COLO829 (cell line): ENCODE data around the gene DIAPH2.
"Not testable (repeated sequence)": the region's sequence is repeated elsewhere in the genome, so short reads cannot be mapped to it uniquely, and the experiment has no call there.

Experiments
- DNase-seq: peaks from one replicate; pipeline ENCODE4 v3.0.0; 2012; ENCODE audit warnings: low spot score

DIAPH2 gene

DNA sequence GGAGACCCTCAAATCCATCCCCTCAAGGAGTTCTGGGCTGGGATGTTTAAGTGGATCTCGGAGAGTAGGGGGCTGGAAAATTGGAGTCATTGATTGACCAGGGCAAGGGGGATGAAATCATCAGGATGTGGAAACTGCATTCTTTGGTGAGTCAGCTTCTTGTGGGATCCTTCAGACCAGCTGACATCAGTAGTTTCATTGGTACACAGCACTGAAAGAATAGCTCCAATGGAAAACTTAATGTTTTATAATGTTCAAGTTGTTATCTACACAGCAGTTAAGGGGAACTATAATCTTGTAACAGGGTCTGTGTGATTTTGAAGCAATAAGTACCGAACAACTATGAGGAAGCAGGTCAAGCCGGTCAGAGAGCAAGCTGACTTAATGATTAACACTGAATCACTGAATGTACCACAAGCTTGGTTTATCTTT is 705.1 kb downstream of the DIAPH2 start:
- no peak for DNase-seq

DNA sequence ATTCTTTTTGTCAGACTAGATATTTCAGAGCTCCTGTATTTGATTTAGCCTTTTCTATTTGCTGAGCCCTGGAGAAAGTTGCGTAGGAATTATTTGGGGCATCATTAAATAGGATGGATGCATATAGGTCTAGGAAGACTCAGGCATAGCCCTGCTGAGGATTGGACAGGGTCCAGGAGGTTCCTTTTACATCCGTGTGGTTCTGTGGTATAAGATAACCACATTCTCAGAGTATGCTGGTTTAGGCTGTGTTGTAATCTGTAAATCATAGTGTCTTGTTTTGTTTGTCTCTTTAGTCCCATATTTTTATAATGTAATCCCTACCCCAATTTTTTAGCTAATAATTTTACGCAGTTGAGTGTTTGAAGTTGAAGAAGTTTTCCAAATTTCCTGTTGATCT is 712.7 kb downstream of the DIAPH2 start:
- no peak for DNase-seq

DNA sequence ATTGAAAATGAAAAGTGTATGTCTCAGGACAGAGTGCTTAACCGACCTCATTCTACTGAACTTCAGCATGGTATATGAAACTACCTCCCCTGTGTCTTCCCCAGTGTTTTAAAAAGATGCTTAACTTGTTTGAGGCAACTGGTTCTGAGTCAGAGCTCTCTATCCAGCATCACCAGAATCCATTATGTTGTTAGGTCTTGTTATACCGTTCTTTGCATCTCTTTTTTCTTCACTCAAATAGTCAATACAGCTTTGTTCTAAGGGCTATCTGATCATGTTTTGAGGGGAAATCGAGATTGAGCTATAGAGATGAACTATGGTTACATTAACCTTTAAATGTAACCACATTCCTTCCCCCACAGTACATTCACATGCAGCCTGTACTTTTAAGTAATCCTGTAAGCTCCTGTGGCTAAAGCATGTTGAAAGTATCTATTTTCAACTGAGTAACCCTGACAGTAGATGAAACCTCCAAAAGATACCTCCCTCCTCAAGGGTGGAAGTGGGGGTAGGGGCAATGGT is 713.4 kb downstream of the DIAPH2 start:
- DNase-seq, result no peak

GRCh38 chrX:97399400-97399799 is 714.8 kb downstream of the DIAPH2 start:
- no peak for DNase-seq

DNA sequence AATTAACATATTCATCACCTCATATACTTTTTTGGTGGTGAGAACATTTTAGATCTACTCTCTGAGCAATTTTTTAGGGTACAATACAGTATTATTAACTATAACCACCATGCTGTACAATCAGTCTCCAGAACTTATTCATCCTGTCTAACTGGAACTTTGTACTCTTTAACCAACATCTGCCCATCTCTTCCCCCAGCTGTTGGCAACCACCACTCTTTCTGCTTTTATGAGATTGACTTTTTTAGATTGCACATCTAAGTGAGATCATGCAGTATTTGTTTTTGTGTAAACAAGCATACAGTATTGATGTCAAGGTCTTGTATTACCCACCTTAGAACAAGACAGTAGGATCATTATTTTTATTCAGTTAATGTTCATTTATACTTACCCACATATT is 715.9 kb downstream of the DIAPH2 start:
- DNase-seq, result no peak

DNA sequence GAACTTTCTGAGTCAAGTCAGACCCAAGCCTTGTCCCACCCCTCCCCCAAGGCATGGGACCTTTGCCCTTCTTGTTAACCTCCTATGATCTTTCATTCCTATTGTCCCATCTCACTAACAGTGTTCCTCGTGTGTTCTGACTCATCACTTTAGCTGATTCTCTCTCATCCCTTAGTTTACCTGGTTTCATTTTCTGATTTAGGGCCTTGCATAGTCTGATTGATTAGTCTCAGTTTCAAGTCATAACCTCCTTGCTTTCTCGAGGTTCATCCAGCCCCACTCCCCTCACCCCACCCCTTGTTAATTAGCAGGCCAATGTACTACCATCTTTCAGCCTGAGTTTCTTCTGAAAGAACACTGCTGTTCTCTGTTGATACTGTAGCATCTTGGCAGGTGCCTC is 716.5 kb downstream of the DIAPH2 start:
- DNase-seq, result no peak

DNA sequence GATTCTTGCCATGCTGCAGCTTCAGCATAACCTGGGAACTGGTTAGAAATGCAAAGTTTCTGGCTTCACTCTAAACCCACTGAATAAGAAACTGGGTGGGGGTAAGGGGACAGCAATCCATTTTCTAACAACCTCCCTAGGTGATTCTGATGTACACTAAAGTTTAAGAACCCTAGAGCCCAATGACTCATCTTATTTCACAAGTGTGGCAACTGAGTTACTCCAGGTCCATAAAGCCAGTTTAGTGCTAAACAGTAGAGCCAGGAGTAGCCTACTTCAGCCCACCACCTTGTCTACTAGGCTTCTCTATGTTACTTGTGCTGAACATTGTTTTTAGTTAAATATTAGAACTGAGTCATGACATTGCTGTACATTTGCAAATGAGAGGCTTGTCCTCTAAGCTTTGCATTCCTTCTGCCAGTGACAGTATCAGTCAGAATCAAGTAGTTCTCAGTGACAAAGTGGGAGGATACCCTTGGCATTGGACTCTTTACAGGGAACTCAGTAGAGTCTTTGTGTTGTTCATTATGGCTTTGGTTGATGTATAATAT is 717.0 kb downstream of the DIAPH2 start:
- no peak for DNase-seq

DNA sequence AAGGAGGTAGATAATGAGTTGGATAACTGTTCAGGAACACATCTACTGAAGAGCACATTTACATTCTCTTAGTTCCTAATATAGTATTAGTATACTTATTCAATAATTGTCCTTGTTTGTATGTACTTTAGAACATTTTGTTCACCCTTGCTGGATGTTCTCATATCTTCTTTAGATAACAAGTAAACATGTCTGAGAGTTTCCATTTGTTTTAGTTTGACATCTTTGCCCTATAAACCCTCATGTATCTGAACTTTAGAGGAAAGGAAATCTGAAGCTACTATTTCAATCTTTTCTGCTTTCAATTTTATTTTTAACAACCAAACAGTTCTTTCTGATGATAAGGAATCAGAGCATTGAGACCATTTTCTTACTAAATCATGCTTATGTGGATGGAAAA is 717.7 kb downstream of the DIAPH2 start:
- DNase-seq, result no peak

DNA sequence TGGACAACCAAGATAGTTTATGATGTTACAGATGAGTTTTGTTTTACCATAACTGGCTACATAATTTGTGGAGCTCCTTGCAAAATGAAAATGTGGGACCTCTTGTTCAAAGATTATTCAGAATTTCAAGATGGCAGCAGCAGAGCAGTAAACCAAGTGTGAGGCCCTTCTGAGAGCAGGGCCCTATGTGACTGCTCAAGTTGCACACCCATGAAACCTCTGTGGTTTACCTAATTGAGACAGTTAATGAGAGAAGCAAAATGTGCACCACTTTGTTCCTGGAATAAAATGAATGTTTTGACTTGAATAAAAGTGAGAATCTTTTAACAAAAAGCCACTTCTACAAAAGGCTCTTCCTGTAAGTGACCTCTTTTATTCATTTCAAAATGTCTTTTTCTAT is 718.3 kb downstream of the DIAPH2 start:
- DNase-seq, result no peak

GRCh38 chrX:97405031-97405660 is 720.5 kb downstream of the DIAPH2 start:
- DNase-seq, result no peak

DNA sequence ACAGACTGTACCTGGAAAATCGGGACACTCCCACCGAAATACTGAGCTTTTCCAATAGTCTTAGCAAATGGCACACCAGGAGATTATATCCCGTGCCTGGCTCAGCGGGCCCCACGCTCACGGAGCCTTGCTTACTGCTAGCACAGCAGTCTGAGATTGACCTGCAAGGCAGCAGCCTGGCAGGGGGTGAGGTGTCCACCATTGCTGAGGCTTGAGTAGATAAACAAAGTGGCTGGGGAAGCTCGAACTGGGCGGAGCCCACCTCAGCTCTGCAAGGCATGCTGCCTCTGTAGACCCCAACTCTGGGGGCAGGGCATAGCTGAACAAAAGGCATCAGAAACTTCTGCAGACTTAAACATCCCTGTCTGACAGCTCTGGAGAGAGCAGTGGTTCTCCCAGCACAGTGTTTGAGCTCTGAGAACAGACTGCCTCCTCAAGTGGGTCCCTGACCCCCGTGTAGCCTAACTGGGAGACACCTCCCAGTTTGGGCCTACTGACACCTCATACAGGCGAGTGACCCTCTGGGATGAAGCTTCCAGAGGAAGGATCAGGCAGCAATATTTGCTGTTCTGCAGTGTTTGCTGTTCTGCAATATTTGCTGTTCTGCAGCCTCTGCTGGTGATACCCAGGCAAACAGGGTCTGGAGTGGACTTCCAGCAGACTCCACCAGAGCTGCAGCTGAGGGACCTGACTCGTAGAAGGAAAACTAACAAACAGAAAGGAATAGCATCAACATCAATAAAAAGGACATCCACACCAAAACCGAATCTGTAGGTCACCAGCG is 725.2 kb downstream of the DIAPH2 start:
- not testable (repeated sequence) for DNase-seq

DNA sequence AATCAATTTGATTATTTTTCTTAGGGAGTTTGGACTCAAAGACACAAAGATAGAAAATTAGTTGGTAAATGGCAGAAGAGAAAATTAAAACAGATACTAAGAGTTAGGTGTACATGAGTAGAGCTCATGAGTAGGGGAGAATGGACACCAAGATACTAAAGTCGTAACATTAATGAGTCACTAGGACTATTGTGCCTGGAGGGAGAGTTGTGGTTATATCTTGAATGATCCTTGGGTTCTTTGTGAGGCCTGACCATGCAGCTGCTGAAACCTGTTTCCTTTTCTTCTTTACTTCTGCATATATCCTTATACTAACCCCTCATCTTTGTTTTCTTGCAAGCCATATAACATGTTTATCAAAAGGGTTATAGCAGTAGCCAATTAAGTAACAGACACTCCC is 731.8 kb downstream of the DIAPH2 start:
- no peak for DNase-seq

DNA sequence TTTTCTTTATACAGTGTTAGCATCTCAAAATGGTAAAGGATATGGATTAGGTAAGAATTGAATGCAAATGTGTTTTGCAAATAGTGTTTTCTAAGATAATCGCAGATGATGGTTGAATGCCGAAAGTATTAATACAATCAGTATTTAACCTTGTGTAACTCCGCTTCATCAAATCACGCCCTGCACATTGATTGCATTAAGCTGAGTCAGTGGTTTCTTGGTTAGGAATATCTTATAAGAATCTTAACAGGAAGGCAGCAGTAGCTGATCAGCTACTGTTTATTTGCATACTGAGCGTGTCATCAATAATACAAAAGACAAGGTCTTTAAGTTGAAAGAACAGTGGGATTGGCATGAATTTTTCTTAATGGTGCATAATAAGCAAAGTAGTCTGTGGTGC is 744.5 kb downstream of the DIAPH2 start:
- no peak for DNase-seq

GRCh38 chrX:97431281-97431680 is 746.6 kb downstream of the DIAPH2 start:
- no peak for DNase-seq

DNA sequence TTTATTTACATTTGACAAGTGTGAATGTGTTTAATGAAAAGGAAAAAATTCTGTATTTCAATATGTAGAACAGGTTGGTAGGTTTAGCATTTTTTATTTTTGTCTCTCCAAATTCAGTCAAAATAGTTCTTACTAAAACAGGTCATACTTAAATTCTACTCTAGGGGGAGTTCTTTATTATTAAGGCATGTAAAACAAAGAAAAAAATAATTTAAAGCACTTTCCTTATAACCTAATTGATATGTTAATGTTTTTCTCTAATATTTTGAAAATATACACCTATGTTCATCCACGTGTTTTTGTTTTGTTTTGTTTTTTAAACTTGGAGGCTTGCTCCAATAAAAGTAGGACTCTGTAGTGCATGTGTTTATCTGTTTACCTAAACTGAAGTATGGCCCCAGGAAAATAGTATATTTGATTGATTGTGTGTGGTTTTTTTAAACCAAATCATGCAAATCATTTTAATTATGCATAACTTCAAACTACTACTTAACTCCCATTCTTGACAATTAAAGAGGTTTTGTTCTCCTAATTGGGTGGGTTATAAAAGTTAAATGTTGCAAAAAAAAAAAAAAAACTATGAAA is 761.7 kb downstream of the DIAPH2 start:
- no peak for DNase-seq

GRCh38 chrX:97447306-97447705 is 762.7 kb downstream of the DIAPH2 start:
- DNase-seq, result no peak

GRCh38 chrX:97452283-97452682 is 767.6 kb downstream of the DIAPH2 start:
- DNase-seq, result no peak

GRCh38 chrX:97461763-97462162 is 777.1 kb downstream of the DIAPH2 start:
- no peak for DNase-seq

GRCh38 chrX:97471071-97471470 is 786.4 kb downstream of the DIAPH2 start:
- no peak for DNase-seq

DNA sequence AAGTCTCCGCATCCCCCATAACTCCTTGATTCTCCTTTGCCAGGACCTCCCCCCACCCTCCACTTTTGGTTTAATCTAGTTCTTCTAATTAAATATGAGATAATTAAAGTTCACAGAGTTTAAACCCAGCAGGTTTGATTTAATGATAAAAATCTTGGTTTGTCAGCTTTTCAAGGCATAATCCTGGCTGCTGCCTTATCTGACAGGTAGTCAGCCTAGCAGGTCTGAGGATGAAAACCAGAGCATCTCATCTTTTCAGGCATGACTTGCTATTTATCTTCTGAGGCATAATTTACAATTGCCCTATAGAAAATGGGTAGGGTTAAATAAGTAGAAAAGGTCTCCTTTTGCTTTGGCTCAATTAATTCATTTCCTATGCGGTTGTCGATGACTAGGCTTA is 790.3 kb downstream of the DIAPH2 start:
- DNase-seq, result no peak

DNA sequence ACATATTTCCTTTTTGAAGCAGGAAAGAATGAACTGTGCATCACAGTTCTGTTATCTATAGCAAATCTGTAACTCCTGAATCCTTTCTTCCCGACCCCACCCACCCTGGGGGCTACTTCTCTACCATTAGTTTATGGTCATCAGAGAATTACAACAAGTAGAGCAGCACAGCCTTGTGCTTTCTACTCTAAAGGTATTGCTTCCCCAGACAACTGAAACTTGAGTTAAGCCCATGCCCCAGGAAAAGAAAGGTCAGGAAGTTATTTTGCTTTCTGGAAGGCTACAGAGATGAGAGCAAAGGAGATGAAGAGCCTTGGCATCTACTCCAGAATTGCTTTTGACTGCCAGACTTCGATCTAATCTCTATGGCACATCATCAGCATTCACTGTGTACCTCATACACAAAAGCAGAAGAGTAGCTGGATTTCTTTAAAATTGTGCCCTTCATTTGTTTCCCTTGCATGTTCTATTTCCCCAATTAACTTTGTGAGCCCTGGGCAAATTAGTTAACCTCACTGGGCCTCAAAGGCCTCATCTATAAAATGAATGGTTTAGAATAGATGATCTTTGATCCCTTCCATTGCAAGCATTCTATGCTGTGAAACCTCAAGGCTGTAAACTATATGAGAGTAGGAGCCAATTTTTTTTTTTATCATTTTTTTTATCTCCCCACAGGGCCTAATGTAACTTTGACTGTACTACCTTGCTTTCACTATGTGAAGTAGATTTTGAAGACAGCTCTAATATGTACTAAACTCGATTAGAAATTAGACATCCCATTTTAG is 794.7 kb downstream of the DIAPH2 start:
- no peak for DNase-seq

GRCh38 chrX:97481228-97481627 is 796.6 kb downstream of the DIAPH2 start:
- DNase-seq, result no peak
